Measurements from ENCODE around the gene DENND6B. TPM values are rescaled to one million over a fixed set of nuclear protein-coding genes. Genes with fewer than 3 reads are reported as not detected.
"Not testable (repeated sequence)": the region's sequence is repeated elsewhere in the genome, so short reads cannot be mapped to it uniquely, and the experiment has no call there.

The DENND6B gene, protein sequence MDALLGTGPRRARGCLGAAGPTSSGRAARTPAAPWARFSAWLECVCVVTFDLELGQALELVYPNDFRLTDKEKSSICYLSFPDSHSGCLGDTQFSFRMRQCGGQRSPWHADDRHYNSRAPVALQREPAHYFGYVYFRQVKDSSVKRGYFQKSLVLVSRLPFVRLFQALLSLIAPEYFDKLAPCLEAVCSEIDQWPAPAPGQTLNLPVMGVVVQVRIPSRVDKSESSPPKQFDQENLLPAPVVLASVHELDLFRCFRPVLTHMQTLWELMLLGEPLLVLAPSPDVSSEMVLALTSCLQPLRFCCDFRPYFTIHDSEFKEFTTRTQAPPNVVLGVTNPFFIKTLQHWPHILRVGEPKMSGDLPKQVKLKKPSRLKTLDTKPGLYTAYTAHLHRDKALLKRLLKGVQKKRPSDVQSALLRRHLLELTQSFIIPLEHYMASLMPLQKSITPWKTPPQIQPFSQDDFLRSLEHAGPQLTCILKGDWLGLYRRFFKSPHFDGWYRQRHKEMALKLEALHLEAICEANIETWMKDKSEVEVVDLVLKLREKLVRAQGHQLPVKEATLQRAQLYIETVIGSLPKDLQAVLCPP
- 7.5 TPM for total RNA-seq

DNA sequence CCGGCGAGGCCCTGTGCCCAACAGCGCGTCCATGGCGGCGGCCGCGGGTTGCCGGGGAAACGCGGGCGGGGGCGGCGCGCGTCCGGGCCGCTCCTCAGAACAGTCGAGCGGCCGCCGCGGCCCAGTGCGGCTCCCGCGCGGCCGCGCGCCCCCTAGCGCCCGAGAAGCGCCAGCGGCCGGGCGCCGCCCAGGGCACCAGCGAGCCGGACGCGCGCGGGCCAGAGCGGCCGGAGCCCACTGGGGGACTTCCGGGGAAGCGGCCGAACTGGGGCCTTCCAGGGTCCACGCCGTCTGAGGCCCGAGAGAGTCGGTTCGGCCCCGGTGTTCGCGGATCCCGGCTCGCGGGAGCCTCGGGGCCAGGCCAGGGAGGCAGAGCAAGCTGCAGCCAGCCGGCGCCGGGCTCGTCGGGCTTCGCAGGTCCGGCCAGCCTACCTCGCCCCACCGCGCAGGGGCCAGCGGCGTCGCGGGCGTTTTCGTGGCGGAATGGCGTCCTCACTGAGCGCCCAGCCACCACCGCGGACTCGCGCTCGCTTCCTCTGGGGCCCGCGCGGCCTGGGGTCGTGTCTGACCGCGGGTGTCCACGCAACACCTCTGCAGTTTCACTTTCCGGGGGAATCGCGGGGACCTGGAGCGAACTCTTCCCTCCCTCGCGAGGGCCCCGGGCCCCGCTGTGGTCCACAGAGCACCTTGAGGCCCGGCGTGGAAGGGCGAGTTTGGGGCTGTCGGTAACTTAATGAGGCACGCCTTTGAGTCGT lies at the start of gene DENND6B:
TSS of gene DENND6B (minus strand) at position 57 of the 755 bp plus-strand sequence. CDS start at position 33, 24 bp downstream.
- DNase-seq, result peak; percentile 93

DNA sequence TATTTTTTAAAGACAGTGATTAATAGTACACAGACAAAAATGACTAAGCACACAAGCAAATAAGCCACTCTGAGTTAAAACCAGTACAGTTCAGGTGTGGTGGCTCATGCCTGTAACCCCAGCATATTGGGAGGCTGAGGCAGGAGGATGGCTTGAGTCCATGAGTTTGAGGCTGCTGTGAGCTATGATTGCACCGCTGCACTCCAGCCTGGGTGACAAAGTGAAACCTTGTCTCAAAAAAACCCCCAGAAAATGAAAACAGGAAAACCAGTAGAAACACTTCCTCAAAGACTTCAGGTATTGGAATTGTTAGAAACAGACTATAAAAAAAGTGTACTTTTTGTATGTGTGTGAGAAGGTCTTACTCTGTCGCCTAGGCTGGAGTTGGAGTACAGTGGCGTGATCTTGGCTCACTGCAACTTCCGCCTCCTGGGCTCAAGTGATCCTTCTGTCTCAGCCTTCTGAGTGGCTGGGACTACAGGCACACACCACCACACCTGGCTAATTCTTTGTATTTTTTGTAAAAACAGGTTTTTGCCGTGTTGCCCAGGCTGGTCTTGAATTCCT lies 49.4 kb upstream of the DENND6B start:
- DNase-seq, result peak; percentile 44

DNA sequence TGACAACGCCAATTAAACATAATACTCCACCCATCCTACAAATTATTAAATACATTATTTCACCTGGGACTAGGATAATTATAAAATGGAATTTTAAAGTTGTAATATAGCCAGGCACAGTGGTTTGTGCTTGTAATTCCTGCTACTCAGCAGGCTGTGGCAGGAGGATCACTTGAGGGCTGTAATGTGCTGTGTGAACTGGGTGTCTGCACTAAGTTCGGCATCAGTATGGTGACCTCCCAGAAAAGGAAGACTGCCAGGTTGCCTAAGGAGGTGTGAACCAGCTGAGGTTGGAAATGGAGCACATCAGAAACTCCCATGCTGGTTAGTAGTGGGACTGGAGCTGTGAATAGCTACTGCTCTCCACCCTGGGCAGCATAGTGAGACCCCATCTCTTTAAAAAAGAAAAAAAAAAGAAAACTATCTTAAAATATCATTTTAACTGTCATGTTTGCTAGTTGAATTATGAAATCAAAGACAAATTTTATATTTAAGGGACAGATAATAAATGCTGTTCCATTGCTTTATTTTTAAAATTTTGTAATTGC lies 44.4 kb upstream of the DENND6B start:
- no peak for DNase-seq

DNA sequence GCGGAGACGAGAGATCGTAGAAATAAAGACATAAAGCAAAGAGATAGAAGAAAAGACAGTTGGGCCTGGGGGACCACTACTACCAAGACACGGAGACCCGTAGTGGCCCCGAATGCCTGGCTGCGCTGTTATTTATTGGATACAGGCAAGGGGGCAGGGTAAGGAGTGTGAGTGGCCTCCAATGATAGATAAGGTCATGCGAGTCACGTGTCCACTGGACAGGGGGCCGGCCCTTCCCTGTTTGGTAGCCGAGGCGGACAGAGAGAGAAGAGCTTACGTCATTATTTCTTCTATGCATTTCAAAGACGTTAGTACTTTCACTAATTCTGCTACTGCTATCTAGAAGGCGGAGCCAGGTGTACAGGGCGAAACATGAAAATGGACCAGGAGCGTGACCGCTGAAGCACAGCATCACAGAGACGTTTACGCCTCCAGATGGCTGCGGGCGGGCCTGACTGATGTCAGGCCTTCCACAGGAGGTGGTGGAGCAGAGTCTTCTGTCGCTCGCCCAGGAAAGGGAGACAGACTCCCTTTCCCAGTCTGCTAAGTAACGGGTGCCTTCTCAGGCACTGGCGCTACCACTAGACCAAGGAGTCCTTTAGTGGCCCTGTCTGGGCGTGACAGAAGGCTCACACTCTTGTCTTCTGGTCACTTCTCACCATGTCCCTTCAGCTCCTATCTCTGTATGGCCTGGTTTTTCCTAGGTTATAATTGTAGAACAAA lies 41.1 kb upstream of the DENND6B start:
- no peak for DNase-seq

DNA sequence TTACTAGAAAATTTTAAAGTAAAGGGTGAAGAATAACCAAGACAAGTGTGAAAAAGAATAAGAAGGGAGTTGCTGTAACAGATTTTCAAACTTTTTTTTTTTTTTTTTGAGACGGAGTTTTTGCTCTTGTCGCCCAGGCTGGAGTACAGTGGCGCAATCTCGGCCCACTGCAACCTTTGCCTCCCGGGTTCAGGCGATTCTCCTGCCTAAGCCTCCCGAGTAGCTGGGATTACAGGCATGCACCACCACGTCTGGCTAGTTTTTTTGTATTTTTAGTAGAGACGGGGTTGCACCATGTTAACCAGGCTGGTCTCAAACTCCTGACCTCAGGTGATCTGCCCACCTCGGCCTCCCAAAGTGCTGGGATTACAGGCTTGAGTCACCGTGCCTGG lies 37.0 kb upstream of the DENND6B start:
- not testable (repeated sequence) for DNase-seq

DNA sequence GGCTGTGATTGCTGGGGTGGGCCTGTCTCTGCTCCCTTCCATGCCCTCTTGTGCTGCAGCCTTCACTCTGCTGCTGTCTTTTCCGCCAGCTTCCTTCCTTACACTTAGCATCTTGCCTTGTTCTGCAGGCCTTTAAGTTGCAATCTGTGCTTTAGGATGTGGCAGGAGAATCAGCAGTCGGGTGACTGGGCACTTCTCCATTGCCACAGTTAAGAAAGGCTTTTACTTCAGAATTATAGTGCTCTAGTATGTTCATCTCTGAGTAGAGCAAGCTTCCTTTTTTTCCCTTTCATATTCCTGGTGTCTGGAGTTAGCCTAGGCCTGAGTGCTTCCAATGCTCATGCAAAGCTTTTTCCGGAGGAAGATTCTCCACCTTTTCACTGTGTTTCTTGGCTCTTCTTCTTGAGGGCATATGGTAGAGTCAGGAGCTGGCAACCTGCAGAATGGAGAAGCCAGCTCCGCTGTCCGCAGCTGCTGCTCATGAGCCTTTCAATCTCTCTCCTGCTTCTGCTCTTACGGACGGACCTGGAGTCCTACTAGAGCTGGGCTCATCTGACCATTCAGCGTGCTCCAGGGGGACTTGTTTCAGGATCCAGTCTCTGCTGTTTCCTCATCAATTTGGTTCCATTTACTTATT lies 36.5 kb upstream of the DENND6B start:
- DNase-seq, result no peak

DNA sequence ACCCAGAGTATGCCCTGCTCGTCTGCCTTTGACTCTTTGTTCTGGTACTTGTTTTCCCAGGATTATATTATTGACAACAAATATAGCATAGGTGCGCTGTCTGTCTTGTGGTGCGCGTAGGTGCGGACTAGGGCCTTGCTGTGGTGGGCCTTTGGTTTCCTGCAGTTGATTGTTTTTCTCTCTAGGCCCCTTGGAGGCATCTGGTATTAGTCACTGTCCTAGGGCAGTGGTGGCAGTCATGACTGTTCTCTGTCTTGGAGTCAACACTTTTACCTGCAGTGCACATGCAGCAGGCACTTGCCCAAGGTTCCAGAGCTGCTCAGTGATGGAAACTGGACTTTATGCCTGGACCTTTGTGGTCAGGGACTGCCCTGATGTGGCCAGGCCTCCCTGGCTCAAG lies 34.9 kb upstream of the DENND6B start:
- no peak for DNase-seq

DNA sequence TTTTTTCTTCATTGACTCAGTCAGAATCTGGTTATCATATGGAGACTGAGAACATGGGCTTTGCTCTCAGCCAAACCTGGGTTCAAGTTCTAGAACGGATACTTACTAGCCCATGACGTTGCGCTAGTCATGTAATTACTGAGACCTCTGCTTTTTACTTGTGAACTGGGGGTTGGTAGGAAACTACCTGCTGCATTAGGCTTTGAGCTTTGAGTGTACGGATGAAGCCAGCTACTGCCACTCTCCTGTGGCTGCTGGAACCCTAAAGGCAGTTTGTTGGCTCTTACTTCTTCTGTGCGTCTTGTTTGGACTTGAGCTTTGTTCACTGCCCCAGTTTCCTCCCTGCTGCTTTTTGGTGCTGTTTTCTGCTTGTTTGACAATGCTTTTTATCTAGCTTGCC lies 34.4 kb upstream of the DENND6B start:
- no peak for DNase-seq

DNA sequence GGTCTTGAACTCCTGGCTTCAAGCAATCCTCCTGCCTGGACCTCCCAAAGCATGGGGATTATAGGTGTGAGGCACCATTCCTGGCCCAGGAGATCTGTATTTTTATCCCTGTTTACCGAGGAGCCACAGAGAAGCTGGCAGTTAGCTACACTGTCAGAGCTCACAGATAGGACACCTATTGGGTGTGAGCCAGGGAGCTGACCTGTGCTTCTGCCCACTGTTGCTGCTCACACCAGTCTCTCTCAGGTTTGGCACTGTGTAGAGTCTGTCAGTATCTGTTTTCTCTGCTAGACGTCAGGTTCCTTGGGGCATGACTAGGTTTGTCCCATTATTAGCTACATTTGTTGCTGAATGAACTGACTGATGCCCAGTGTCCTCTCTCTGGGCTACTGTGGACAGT lies 33.8 kb upstream of the DENND6B start:
- no peak for DNase-seq

DNA sequence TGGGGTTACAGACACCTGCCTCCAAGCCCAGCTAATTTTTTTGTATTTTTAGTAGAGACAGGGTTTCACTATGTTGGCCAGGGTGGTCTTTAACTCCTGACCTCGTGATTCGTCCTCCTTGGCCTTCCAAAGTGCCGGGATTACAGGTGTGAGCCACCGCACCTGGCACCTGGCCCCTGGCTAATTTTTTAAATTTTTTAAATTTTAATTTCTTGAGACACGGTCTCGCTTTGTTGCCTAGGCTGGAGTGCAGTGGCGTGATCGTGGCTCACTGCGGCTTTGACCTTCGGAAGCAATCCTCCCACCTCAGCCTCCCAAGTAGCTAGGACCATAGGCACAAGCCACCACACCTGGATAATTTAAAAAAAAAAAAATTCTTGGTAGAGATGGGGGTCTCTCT lies 30.9 kb upstream of the DENND6B start:
- DNase-seq, result no peak

DNA sequence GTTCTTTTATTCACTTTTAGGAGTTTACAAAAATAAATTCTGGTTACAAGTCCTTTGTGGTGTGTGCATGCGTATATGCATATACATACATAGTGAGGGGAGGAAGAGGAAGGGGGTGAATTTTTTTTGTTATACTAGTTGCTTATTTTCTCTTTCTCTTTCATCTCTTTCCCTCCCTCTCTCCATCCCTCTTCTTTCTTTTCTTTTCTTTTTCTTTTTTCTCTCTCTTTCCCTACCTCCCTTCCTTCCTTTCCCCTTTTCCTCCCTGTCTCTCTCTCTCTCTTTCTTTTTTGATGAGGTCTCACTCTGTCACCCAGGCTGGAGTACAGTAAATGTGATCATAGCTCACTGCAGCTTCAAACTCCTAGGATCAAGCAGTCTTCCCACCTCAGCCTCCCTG lies 30.4 kb upstream of the DENND6B start:
- DNase-seq, result no peak

DNA sequence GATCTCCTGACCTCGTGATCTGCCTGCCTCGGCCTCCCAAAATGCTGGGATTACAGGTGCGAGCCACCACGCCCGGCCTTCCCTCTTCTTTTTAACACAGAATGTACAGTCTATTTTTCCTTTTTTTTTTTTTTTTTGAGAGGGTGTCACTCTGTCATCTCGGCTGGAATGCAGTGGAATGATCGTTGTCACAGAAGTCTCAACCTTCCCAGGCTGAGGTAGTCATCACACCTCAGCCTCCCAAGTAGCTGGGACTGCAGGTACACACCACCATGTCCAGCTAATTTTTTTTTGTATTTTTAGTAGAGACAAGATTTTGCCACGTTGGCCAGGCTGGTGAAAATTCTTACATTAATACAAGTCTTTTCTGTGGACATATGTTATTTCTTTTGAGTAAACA lies 29.4 kb upstream of the DENND6B start:
- DNase-seq, result no peak

DNA sequence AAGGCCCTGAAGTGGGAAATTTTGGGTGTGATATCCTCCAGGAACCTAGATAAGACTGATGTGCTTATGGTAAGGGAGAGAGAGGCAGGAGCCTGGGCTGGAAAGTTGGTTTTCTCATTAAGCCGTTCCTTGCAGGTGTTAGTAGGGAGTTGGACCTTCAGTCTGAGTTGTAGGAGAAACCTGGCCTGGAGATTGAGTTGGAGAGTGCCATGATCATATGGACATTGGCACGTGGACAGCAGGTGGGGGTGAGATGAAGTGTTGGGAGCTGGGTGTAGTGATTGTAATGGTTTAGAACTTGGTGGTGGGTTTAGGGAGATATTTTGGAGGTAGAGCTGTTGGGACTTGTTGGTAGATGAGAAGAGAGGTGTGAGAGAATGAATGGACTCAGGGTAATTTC lies 21.2 kb upstream of the DENND6B start:
- no peak for DNase-seq

DNA sequence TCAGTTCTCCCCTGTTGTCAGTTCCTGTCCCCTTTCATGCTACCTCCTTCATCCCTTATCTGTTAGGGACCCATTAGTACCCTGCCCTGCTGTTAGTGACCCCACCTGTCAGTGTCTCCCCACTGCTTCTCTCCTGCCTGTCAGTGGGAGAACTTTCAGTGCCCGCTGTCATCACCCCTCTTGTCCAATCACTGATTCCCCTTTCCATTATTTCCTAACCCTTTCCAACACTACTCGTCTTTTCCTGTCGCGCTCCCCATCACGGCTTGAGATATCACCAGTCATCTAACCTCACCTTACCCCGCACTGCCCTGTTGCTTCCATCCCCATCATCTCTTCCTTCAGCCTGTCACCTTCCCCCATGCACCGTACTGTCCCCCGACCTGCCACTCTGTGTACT lies 20.3 kb upstream of the DENND6B start:
- DNase-seq, result no peak

DNA sequence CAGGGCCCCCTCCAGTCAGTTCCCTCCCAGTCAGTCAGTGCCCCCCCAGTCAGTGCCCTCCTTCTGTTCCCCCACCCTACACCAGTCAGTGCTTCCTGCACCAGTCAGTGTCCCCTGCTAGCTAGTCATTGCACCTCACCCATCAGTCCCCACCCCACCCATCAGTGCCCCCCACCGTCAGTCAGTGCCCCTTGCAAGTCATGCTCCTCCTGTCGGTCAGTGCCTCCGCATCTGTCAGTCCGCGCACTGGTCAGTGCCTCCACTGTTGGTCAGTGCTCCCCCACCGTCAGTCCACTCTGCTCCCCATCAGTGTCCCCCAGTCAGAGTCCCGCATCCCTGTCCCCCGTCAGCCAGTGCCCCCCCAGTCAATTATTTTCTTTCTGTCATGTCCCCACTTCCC lies 19.7 kb upstream of the DENND6B start:
- no peak for DNase-seq

DNA sequence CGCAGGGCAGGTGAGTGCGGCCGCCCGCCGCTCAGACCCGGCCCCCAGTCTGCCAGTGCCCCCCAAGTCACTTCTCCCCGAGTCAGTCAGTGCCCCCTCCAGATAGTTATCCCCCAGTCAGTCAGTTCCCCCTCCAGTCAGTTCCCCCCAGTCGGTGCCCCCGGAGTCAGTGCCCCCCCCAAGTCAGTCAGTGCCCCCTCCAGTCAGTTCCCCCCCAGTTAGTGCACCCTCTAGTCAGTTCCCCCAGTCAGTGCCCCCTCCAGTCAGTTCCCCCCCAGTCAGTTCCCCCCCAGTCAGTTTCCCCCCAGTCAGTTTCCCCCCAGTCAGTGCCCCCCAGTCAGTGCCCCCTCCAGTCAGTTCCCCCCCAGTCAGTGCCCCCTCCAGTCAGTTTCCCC lies 16.7 kb upstream of the DENND6B start:
- DNase-seq, result no peak

DNA sequence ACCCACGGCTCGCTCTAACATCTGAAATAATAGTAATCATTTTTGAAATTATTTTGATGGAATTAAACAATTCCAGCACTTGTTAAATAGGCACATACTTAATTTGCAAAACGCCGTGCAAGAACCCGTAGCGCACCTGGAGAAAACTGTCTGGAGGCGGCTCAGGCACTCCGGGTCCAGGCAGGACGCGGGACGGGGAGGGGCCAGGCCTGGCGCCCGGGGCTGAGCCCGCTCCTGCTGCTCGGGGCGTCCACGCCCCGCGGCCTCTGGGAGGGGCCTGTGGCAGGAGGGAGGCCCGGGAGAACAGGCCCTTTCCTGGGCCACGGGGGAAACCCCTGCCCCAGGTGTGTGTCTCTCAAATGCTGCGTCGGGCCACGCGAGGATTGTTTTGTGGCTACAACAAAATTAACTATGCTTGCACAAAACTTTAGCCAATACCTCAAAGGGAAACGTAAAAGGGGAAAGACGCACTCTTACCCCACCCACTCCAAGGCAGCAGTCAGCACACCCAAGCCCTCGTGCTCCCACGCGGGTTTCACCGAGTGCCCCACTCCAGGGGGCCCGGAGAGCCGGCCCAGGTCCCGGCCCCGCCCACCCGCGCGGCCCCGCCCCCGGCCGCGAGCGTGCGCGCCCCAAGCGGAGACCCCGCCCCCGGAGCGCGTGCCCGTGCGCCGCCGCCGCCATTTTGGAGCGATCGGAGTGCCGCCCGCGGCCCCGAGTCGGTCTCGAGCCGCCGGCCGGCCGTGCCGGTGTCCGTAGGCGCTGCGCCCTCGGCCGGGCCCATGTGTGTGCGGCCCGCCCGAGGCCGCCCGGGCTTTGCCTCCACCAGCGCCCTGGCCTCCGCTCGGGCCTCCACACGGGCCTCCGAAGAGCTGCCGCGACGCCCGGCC lies 16.1 kb upstream of the DENND6B start, which contains the start of gene PPP6R2:
TSS of gene PPP6R2 (plus strand) at position 677 of the 890 bp plus-strand sequence. CDS start 50,582 bp downstream, outside the sequence.
- DNase-seq, result peak; percentile 85

DNA sequence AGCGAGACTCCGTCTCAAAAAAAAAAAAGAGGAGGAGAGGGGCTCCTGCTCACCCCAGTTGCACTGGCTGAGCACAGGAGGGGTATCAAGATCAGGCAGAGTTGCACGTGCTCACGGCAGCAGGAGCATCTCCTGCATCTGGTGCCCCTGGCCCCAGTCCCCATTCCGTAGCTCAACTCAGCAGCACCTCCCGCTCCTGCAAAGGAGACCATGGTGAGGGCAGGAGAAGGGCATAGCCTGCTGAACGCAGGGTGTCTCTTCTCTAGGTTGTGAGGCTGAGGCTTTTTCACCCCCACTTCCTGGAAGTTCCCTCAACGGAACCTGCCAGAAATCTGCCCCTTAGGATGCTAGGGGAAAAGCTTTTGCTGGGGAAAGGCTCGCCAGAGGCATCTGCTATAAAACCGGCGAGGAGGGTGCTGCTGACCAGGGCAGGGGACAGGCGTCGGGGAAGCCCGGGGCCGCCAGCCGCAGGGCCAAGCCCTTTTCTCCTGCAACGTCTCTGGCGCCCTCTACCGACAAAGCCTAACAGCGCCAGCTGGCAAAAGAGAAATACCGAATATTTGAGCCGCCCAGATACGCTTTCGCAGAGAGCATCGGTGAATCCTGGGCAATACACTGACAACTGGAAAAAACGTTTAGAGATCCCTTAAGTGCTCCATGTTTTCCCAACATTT lies 15.3 kb upstream of the DENND6B start:
- DNase-seq, result peak; percentile 95

Data from tongue (tissue), 2 donors.